ENCODE data around the gene SREBF1. TPM values are rescaled to one million over a fixed set of nuclear protein-coding genes. Genes with fewer than 3 reads are reported as not detected.

The SREBF1 gene
- total RNA-seq, 1 donor from 2014 or later: 28.8 TPM

DNA sequence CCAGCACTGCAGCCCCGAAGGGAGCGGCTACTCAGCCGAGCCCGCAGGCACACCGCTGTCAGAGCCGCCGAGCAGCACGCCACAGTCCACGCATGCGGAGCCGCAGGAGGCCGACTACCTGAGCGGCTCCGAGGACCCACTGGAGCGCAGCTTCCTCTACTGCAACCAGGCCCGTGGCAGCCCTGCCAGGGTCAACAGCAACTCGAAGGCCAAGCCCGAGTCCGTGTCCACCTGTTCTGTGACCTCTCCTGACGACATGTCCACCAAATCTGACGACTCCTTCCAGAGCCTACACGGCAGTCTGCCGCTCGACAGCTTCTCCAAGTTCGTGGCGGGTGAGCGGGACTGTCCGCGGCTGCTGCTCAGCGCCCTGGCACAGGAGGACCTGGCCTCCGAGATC, 42.4 kb downstream of the SREBF1 start:
- no peak for DNase-seq

DNA sequence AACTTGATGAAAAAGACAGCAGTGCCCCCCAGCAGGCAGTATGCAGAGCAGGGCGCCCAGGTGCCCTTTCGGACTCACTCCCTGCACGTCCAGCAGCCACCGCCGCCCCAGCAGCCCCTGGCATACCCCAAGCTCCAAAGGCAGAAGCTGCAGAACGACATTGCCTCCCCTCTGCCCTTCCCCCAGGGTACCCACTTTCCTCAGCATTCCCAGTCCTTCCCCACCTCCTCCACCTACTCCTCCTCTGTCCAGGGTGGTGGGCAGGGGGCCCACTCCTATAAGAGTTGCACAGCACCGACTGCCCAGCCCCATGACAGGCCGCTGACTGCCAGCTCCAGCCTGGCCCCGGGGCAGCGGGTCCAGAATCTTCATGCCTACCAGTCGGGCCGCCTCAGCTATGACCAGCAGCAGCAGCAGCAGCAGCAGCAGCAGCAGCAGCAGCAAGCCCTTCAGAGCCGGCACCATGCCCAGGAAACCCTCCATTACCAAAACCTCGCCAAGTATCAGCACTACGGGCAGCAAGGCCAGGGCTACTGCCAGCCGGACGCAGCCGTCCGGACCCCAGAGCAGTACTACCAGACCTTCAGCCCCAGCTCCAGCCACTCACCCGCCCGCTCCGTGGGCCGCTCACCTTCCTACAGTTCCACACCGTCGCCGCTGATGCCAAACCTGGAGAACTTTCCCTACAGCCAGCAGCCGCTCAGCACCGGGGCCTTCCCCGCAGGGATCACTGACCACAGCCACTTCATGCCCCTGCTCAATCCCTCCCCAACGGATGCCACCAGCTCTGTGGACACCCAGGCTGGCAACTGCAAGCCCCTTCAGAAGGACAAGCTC, 43.2 kb downstream of the SREBF1 start:
- DNase-seq: no peak

DNA sequence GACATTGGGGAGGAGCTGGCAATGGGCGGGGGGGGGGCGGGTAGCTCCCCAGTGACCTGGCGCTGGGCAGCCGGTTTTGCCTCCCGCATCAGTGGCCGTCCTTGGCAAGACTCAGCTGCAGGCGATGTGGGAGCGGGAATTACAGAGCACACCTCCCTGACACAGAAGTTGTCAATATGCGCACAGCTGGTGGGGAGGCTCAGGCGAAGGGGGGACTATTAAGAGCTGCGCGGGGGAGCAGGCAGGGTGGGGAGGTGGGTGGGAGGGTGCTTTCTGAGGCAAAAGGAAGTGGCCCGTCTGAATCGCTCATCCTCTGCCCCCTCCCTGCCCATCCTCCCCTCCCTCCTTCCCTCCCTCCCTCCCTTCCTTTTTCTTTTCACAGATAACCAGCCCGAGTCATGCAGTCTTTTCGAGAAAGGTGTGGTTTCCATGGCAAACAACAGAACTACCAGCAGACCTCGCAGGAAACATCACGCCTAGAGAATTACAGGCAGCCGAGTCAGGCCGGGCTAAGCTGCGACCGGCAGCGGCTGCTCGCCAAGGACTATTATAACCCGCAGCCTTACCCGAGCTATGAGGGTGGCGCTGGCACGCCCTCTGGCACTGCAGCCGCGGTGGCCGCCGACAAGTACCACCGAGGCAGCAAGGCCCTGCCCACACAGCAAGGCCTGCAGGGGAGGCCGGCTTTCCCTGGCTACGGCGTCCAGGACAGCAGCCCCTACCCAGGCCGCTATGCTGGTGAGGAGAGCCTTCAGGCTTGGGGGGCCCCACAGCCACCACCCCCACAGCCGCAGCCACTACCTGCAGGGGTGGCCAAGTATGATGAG, 44.0 kb downstream of the SREBF1 start:
- peak; percentile 74 for DNase-seq

DNA sequence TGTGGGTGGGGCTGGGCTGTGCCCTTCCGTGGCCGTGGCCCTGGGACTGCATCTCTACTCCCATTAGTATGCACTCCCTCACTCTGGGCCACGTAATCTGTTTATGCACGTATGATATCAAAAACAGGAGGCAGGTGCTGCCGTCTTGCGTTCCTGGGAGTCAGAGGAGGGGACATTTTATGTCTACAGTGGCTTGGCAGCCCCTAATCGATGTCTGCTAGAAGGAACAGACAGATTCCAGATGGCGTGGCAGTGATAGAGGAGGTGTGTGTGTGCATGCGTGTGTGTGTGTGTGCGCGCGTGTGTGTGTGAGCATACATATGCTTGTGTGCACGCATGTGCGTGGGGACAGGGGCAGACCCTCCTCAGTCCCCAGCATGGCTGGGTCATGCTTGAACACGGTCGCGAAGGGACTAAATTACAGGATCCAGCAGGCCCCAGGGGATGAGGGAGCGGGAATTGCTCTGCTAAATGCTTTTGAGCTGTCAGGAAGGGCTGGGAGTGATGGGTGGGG, 44.7 kb downstream of the SREBF1 start:
- no peak for DNase-seq

DNA sequence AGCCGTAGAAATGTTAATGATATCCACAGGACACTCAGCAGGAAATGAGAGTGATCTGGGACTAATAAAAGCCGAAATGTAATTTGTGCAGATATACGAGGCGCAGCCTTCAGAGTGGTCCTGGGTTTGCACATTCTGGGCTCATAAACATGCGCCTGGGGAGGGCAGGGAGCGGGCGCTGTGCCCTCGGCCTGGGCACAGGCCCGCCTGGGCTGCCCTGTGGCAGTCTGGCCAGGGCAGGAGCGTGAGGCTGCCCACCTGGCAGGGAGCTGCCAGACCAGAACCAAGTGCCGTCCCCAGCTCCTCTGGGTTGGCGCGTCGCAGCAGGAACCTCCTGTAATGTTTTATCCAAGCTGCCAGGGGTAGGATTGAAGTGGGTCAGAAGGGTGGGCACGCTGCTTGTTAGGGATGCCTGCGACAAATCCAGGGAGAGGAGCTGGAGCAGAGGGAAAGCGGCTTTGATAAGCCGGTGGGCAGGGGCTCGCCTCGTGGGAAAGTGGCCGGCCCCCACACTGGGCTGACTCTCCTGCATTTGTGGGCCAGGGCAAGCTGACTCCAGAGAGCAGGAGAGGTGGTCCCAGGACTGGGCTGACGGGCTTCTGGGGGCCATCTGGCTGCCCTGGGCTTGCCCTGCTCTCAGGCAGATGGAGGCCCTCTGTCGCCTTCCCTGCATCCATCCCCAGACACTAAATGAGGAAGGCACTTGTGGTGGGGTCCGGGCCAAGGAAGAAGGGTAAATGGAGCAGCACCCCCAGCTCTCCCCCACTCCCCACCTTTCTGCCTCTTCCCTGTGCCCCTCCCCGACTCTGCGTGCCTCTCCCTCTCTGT, 45.9 kb downstream of the SREBF1 start:
- DNase-seq: no peak

DNA sequence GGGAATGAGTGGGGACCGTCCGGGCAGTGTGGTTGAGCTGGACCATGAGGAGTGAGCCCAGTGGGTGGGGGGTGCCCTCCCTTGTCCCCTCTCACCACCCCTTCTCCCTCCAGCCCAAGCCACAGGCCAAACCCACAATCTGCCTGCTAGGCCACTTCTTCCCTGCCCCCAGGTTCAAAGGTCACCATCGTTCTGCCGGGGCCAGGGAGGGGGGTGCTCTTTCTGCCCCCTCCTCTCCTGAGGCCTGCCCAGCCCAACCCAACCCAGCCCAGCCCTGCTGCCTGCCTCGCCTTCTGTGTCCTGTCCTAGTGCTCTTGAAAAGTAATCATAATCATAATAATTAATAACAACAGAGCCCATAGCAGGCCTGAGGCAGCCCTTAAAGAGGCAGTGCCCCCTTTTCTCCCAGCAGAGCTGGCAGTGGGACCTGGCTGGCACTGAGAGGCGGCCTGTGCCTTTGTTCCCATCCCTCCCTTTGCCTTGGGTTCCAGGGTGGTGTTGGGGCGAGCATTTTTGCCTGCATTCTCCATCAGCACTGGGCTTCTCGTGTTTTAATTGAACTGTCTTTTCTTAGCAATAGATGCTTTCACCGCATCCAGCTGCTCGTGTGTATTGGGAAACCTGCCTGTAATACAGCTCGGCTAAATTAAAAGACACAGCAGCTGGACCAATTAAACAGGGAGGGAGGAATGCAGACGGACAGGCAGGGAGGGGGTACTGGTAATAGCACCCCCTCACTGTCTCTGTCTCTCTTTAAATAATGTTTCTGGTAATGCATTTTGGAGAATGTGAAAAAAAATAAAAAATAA, 46.8 kb downstream of the SREBF1 start:
- no peak for DNase-seq

DNA sequence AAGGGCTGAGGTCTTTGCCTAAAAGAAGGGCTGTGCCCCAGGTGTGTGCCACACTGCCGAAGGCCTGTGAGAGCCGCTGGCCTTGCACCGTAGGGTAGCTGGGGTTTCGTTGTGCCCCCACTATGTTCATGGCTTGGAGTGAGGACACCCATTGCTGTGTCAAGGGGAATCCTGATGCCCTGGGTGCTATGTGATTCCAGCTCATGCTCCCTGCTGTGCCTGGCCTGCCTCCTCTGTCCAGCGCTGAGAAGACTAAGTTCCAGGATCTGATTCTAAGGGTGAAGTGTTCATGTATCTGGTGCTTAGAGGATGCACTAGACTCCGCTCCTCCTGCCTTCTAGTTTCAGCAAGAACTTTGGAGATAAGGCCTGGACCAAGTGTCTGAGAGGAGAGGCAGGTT, 47.4 kb downstream of the SREBF1 start:
- no peak for DNase-seq

DNA sequence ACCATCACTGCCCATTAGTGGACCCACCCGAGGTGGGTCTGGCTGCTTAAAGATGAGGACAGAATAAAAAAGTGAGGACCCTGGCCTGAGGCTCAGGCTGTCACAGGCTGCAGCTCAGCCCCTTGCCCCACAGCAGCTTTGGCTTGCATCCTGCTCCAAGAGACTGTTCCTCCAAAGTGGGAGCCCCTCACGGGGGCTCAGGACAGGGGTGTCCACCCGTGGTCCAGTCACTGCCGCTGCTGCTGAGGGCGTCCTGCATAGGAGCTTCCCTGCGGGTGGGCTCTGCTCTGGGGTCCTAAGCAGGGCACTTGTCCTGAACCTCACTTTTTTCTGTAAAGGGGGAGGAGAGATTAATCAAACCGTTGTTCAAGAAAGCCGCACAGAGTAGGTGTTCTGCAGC, 47.8 kb downstream of the SREBF1 start:
- DNase-seq: no peak

DNA sequence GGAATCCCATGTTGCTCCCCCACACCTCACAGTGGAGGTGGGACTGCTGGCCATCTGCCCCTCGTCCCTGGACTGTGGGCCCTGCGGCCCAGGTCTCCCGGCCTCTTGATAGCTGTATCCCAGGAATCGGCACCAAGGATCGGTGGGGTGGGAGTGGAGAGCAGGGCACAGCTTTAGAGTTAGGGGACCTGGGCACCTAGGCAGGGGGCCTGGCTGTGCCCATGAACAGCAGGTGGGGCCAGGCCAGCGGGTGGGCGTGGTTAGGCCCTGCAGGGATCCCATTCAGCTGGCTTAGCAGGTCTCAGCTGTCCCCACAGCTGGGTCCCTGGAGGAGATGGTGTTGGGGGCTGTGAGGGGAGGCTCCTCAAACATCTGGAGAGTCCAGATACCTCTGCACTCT, 49.2 kb downstream of the SREBF1 start:
- no peak for DNase-seq

DNA sequence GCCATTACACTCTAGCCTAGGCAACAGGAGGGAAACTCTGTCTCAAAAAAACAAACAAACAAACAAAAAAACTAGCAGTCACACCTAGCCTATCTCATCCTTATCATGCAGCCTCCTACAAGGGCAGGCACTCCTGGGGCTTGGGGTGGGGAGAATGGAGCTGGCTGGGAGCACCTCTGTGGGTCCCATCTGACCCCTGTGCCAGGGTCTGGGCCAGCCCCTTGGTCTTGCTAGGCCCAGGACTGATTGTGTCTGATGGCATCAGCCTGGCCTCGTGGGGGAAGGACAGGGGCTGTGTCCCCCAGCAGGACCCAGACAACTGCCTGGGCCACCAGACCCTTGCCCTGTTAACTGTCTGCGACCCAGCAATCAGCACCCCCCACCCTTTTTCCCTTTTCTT, 49.8 kb downstream of the SREBF1 start:
- DNase-seq: no peak

DNA sequence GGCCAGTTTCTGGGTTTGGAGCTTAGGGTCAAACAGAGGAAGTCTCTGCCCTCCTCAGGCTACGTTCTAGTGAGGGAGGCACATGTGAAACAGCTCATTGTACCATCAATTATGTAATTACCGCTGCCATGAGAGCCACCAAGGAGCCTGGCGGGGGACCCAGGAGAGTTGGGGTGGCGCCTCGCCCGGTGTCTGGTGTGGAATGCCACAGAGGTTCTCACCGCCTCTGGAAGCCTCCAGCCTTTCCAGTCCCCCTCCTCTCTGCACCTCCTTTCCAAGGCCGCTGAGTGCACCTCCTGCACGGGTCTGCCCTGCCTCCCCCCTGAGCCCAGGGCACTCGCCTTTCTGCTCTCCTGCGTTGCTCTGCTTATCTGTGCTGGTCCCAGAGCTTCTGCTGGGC, 51.4 kb downstream of the SREBF1 start:
- DNase-seq: no peak

DNA sequence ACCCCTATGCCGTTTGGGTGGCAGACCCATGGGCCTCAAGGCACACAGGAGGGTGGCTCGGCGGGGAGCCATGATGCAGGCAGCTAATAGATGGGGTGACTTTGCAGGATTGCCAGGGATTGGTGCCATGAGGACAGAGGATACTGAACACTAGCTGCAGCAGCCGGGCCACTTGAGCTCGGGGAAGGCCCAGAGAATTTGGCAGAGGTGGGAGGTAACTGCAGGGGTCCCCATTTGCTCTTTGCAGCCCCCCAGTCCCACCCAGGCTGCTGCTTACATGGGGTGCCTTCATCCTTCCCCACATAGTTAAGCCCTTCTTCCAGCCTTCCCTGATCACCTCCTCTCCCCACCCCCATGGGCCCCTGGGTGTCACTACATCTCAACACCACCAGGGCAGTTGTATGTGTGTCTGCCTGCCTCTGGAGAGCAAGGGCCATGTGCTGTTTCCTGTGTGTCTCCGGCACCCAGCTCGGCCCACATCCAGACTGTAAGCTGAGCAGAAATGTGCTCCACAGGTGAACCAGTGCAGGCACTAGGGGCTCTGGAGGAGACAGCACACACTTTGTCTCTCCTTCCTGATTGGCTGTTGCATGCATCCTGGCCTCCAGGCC, 52.0 kb downstream of the SREBF1 start:
- peak; percentile 23 for DNase-seq

DNA sequence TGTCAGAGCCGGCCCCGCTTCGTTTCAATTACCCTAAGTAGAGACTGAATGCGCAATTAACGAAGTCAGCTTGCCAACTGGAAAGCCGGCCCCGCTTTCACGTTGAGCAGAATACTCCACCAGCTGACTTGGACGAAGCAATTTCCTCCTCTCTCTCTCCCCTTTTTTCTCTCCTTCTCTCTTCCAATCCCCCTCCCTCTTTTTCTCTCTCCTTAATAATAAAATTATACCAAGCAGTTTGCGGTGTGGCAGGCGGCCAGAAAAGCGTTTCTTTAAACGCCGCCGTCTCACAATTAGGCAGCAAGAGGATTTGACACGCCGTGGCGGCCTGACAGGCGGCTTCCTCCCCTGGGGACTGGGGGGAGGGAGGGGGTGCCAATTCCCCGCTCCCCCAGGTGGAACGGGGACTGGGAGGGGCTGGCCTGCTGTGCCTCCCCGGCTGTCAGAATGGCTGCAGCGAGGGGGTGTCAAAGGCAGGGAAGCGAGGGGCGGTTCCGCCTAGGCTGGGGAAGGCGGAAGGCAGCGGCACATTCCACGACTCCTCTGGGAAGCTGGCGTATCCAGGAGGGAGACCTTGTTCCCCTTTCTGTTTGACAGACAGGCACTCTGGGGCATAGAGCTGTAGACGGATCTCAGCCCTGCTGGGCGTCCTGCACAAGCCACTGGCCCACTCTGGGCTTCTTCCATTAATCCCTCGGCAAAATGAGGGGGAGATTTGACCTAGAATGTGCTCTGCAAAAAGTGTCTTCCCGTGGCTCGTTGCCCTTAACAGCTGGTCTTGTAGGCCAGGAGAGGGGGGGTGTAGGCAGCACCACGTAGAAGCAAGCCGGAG, 52.7 kb downstream of the SREBF1 start:
- DNase-seq: peak; percentile 47

DNA sequence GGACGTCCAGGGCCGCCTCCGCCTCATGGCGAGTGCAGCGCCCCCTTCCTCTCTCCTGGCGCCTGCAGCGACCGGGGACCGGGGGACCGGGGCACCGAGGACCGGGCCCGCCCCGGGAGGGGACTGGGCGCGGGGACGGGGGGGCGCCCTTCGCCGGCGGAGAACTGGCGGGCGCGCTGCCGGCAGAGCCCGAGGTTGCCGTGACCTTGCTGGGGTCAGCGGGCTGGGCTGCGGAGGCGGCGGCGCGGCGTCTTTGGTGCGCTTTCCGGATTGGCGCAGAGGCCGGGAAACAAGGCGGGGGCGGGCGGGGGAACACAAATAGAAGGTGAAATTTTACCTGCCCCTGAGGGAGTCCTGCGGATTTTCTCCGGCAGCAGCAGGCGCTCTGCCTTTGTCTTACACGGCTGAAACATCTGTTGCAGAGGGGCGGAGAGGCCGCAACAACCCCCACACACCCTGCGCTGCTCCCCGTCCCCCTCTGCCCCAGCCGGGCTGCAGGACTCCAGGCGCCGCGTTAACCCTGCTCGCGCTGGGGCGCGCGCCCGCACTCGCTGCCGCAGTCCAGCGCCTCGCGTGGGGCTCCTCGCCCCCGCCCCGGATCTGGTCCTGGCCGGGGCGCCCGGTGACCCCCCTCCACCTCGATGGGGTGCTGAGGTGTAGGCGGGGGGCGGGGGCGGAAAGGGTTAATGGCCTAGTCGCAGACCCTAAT, 53.5 kb downstream of the SREBF1 start:
- peak; percentile 44 for DNase-seq

DNA sequence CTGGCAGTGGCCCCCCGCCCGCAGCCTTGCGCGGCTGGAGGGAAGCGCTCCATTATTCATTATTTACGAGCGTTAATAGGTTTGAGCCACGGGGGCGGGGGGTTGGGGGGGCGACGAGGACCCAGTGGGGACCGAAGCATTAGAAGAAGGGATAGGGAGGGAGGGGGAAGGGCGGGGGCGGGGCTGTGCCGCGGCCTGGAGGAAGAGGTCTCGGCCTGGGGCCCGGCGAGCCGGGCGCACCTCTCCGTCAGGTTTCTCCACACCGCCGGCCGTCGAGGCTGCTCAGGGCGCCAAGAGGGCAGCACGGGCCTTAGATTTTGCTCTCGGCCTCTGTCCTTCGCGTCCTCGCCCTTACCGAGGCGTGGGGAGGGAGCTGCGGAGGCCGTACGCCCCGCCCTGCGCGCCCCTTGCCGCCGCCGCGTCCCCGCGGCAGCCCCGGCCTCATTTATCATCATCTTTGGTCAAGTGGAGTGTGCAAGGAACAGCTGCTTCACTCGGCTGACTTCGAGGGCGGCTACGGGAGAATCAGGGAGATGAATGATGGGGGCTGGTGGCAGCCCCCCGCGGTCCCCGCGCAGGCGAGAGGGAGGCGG, 54.2 kb downstream of the SREBF1 start:
- DNase-seq: peak; percentile 9

DNA sequence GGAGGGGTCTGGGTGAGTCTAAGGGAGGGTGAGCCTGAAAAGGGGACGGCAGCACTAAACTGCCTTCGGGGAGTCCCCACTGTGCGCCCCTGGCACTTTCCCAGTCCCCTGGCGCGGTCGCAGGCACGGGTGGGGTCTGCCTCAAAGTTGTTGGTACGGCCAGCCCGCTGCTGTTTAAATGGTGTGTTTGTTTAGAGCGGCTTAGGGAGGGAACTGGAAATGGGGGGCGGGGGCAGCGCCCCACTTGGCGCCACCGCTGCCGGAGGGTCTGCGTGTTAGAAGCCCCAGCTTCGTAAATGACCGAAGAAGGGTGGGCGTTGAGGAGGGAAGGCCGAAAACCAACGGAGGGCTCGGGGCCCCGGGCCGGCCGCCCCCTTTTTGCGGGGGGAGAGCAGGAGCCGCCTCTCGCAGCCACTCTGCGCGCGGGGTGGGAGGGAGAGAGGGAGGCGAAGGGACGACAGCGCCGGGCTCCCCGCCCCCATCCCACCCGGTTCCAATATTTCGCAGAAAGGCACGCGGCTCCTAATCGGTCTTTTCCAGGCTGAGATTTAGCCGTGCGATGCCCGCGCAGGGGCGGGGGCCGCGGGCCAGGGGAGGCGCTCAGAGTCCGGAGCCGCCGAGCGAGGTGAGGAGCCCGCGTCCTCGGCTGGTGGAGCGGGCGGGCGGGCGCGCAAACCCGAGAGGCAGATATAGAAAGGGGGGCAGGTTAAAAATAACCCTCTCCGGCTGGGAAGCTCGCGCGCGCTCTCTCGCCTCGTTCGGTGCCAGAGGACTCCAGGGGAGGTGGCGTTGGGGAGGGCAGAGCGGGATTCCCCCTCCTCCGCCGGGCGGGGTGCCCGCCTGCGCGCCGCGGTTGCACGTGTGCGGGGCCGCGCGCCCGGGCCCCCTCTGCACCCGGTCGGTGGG, 54.9 kb downstream of the SREBF1 start:
- DNase-seq: peak; percentile 37

DNA sequence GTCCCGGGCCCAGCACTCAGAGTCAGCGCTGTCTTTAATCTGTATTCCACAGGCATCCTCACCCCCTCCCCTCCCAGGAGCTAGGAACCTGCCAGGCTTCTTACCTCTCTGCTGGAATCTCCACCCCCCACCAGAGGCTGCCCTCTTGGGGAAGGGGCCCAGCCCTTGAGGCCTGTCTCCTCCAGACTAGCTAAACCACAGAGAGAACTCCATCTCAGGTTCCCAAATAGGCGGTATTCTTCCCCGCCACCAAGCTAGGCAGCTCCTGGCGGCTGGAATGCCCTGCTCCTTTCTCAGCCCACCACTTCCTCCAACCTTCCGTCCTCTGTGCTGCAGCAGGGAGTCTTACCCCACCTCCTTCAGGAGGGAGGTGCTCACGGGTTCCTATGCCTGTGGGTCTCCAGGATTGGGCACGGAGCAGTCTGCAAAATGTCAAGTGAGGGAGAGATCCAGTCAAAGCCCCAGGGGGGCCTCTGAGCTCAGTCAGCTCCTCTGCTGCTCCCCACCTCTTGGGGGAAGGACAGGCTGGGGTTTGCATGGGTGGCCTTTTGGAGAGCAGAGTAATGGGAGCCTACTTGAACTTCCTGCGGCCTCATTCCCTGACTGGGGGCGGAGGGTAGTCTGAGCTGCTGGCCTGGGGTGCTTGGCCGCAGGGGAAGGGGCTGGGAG, 55.7 kb downstream of the SREBF1 start:
- peak; percentile 54 for DNase-seq

Data from dermis blood vessel endothelial cell (primary cell).